PFSK-1 (cell line): ENCODE measurements around the gene RABGAP1.

Experiments used
- FOXP2 ChIP-seq: optimal IDR thresholded peaks from 2 replicates; pipeline ENCODE3; 2011; ENCODE audit warnings: borderline replicate concordance, control low read depth, inconsistent platforms; ENCODE audit not compliant: insufficient read depth; ENCODE audit errors: extremely low read length, extremely low read depth
- POLR2AphosphoS5 ChIP-seq: IDR thresholded peaks from 2 replicates; pipeline ENCODE4 v1.6.1; 2012; ENCODE audit warnings: low read depth, mild to moderate bottlenecking, control low read depth, low read length, moderate library complexity
- SIN3A ChIP-seq: IDR thresholded peaks from 2 replicates; pipeline ENCODE4 v1.6.1; 2012; ENCODE audit warnings: mild to moderate bottlenecking, low read length, moderate library complexity, borderline replicate concordance; ENCODE audit not compliant: insufficient read depth
- TAF1 ChIP-seq: IDR thresholded peaks from 2 replicates; pipeline ENCODE4 v1.6.1; 2012; ENCODE audit warnings: low read length, control low read depth, borderline replicate concordance; ENCODE audit not compliant: insufficient read depth
- TF ChIP-seq, protein P1 (sequence below), 2 experiments: IDR thresholded peaks; 2 replicates each; pipeline versions ENCODE4 v1.6.1 to v1.8.0; 2011 to 2012; ENCODE audit warnings: low read depth in 2 of 2, low read length in 2 of 2, control low read depth in 1 of 2, inconsistent platforms in 1 of 2, mild to moderate bottlenecking in 1 of 2, moderate library complexity in 1 of 2; ENCODE audit not compliant: insufficient read depth in 1 of 2

RABGAP1 gene

DNA sequence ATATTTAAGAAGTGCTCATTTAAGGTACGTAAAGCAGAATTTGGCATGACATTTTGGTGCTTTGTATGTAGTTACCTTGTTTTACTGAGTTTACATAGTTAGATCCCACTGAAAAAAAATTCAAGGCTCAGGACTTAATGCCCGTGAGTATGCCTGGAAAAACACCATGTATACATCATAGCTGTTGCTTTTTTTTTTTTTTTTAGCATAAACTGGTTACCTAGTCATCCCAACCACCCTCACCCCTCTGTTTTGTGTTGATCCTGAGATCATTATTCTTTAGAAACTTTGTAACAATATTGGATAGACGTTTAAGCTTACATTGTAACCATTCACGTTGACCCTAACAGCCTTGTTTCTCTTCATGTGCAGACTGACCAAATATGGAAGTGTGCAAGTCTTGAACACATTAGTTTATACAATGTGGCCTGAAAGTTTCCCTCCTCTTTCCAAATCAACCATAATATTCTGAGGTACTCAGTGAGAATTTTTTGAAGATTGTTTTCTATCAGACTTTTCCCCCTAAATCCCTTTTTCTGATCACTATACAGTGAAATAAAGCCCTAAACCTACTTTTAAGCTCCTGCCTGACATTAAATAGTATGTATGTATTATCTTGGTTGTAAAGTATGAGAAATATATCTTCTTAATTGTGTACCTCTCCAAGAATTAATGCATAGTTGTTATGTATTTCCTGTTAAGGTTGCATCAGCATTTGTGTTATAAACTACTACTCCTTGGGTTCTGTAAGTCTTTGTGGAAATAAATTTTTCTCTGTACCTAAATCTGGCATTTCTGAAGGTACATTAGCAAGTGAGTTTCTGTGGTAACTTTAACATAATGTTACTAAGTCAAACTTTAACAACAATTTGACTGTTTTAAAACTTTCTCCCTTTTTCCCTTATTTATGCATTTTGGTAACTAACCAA lies 4.4 kb downstream of the RABGAP1 start:
- TF ChIP-seq, protein P1, sequence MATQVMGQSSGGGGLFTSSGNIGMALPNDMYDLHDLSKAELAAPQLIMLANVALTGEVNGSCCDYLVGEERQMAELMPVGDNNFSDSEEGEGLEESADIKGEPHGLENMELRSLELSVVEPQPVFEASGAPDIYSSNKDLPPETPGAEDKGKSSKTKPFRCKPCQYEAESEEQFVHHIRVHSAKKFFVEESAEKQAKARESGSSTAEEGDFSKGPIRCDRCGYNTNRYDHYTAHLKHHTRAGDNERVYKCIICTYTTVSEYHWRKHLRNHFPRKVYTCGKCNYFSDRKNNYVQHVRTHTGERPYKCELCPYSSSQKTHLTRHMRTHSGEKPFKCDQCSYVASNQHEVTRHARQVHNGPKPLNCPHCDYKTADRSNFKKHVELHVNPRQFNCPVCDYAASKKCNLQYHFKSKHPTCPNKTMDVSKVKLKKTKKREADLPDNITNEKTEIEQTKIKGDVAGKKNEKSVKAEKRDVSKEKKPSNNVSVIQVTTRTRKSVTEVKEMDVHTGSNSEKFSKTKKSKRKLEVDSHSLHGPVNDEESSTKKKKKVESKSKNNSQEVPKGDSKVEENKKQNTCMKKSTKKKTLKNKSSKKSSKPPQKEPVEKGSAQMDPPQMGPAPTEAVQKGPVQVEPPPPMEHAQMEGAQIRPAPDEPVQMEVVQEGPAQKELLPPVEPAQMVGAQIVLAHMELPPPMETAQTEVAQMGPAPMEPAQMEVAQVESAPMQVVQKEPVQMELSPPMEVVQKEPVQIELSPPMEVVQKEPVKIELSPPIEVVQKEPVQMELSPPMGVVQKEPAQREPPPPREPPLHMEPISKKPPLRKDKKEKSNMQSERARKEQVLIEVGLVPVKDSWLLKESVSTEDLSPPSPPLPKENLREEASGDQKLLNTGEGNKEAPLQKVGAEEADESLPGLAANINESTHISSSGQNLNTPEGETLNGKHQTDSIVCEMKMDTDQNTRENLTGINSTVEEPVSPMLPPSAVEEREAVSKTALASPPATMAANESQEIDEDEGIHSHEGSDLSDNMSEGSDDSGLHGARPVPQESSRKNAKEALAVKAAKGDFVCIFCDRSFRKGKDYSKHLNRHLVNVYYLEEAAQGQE (IDR thresholded peaks at IDR 0.05; ENCODE audit: insufficient read depth in 1 of 2, low read depth in 2 of 2, low read length in 2 of 2): no peak
- TF ChIP-seq TAF1: no peak
- TF ChIP-seq SIN3A: no peak
- no peak for TF ChIP-seq POLR2AphosphoS5
- TF ChIP-seq FOXP2: no peak

- TF ChIP-seq POLR2AphosphoS5 (no peak), FOXP2 (no peak), TAF1 (no peak), SIN3A (no peak)
- TF ChIP-seq, protein P1 (IDR thresholded peaks at IDR 0.05; ENCODE audit: insufficient read depth in 1 of 2, low read depth in 2 of 2, low read length in 2 of 2): no peak
Observed at GRCh38 chr9:122946461-122947005, 5.7 kb downstream of the RABGAP1 start.

- TF ChIP-seq POLR2AphosphoS5 (no peak), SIN3A (no peak)
- TF ChIP-seq, protein P1 (IDR thresholded peaks at IDR 0.05; ENCODE audit: insufficient read depth in 1 of 2, low read depth in 2 of 2, low read length in 2 of 2): no peak
Observed at GRCh38 chr9:122948313-122948712, 7.5 kb downstream of the RABGAP1 start.

DNA sequence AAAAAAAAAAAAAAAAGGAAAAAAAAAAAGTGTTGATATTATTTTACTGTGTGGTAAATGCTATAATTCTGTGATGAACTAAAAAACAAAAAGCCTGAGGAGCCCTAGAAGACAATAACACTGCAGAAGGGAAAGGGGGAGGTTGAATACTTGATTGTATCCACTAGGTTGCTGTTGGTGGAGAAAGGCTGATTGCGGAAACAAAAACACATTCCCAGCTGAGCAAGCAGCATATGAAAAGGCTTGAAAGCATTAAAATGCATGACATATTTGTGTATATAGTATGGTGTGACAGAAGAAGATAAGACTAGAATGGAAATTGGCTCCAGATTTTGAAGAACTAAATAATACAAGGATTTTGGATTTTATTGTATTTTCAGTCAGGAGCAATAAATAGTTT lies 8.9 kb downstream of the RABGAP1 start:
- no peak for TF ChIP-seq FOXP2

GRCh38 chr9:122950263-122950662 lies 9.4 kb downstream of the RABGAP1 start:
- no peak for TF ChIP-seq TAF1
- TF ChIP-seq POLR2AphosphoS5: no peak
- TF ChIP-seq FOXP2: no peak
- TF ChIP-seq, protein P1 (IDR thresholded peaks at IDR 0.05; ENCODE audit: insufficient read depth in 1 of 2, low read depth in 2 of 2, low read length in 2 of 2): no peak
- TF ChIP-seq SIN3A: no peak
